HG02970 (cell line): ENCODE data around the gene GLS.

Source experiments
- ATAC-seq: cut with Tn5 transposase; IDR thresholded peaks from one replicate; pipeline ENCODE4 v1.9.1; 2021; ENCODE audit warnings: mild to moderate bottlenecking, moderate library complexity, moderate number of reproducible peaks; ENCODE audit not compliant: unreplicated experiment, low FRiP score

GLS gene

DNA sequence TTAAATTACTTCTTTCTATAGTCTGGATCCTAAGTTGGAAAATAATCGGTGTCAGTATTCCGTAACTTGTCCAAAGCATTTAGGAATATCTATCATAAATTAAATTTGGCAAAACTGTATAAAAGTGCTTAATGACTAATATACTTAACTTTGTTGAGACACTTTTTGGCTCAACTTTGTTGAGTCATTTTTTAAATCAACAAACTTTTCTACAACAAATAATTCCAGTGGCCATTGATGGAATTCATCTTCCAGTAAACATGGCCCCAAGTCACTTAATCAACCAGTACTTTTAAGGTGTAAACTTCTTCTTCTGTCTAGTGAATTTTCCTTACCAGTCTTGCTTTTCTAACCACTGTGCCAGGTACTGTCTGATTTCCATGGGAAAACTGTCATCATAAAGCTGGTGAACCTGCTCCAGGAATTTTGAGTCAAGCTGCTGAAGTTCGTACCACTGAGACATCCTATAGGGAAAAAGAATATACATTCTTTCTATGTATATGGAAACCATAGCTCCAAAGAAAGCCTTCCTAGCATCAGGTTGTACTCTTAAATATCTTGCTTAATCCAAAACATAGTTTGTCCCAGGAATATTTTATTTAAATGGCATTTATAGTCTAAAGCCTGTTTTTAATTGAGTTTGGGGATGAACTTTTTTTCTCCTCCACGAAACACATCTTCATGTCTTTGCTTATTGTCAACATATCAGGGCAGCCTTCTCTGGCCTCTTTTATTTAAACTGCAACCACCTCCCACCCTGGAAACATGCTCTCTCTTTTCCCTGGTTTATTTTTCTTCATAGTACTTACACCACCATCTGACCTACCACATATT lies 129.1 kb downstream of the GLS start:
- ATAC-seq, result no peak

GRCh38 chr2:191010887-191011885 lies 130.6 kb downstream of the GLS start:
- no peak for ATAC-seq

GRCh38 chr2:191012346-191012745 lies 131.7 kb downstream of the GLS start:
- no peak for ATAC-seq

DNA sequence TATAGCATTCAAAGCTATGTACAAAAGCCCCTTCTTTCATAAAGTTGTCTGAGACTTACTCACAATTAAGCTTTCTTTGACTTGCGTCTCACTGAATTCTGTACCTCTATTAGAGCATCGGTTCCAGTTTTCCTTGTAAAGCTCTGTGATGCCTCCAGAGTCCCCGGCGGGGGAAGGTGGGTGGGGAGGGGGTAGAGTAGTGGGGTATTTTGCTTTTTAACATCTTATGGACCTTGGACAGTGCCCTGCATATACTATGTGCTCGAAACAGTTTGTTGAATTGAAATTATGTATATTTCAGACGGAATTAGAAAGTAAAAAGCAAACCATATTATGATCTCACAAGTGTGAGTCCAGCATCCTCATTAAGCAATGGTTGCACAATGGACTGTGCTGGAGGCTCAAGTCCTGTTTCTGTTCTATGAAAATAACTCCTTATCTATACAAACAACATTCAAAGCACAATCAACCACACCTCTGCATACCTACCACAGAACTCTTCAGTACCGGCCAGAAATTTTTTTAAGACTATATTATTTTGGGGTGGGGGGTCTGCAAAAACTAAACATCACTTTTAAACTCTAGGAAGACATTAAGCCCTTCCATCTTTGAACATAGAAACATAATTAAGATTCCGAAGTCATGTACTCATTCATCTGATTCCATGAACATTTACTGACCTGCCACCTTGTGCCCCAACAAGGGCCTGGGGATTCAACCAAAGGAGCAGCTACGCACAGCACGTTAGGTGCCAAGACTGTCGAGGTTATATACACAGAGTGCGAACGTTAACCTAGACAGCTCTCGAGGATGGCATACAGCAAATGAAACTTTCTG lies 132.4 kb downstream of the GLS start:
- ATAC-seq, result no peak

DNA sequence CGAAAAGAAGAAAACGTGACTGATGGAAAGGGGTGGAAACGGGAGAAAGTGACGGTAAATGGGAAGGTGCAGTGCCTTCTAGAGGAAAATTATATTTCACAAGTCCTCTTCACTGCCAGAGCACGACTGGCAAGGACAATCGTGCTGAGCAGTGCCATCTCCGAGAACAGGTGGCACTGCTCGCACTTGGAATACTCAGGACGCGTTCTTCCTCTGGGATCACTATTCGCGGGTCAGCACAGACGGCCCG lies 133.0 kb downstream of the GLS start:
- no peak for ATAC-seq

- ATAC-seq, result peak; percentile 83
Observed at GRCh38 chr2:191013932-191014652, 133.5 kb downstream of the GLS start, which contains the start of gene STAT1. Gene STAT1 (minus strand): TSS chr2:191014171. CDS start chr2:191010003, 4,168 bp downstream.

- ATAC-seq, result no peak
Observed at GRCh38 chr2:191014653-191015020, 134.0 kb downstream of the GLS start.
